GM06990 (cell line): ENCODE measurements around the gene GPR101.

Experiments
- DNase-seq: peaks from one replicate; pipeline ENCODE4 v3.0.0-alpha.2; 2011; ENCODE audit not compliant: insufficient read length; ENCODE audit errors: extremely low read depth
- H3K27me3 ChIP-seq: replicated peaks from 2 replicates; pipeline ENCODE4 v1.6.0; 2011; ENCODE audit warnings: low read length; ENCODE audit not compliant: control insufficient read depth, insufficient read depth
- H3K36me3 ChIP-seq: 2 replicates; pipeline ENCODE4 v1.5.1; 2011; ENCODE audit warnings: low read length; ENCODE audit not compliant: control insufficient read depth, insufficient read depth
- H3K4me3 ChIP-seq: replicated peaks from 2 replicates; pipeline ENCODE4 v1.5.1; 2011; ENCODE audit warnings: low read depth, mild to moderate bottlenecking, control low read depth, low read length
- TF ChIP-seq, protein P1 (sequence below): IDR thresholded peaks from 2 replicates; pipeline ENCODE4 v1.5.1; 2011; ENCODE audit warnings: low read length, control low read depth, mild to moderate bottlenecking, inconsistent platforms; ENCODE audit not compliant: insufficient read depth, poor library complexity, severe bottlenecking

Gene GPR101, protein sequence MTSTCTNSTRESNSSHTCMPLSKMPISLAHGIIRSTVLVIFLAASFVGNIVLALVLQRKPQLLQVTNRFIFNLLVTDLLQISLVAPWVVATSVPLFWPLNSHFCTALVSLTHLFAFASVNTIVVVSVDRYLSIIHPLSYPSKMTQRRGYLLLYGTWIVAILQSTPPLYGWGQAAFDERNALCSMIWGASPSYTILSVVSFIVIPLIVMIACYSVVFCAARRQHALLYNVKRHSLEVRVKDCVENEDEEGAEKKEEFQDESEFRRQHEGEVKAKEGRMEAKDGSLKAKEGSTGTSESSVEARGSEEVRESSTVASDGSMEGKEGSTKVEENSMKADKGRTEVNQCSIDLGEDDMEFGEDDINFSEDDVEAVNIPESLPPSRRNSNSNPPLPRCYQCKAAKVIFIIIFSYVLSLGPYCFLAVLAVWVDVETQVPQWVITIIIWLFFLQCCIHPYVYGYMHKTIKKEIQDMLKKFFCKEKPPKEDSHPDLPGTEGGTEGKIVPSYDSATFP

DNA sequence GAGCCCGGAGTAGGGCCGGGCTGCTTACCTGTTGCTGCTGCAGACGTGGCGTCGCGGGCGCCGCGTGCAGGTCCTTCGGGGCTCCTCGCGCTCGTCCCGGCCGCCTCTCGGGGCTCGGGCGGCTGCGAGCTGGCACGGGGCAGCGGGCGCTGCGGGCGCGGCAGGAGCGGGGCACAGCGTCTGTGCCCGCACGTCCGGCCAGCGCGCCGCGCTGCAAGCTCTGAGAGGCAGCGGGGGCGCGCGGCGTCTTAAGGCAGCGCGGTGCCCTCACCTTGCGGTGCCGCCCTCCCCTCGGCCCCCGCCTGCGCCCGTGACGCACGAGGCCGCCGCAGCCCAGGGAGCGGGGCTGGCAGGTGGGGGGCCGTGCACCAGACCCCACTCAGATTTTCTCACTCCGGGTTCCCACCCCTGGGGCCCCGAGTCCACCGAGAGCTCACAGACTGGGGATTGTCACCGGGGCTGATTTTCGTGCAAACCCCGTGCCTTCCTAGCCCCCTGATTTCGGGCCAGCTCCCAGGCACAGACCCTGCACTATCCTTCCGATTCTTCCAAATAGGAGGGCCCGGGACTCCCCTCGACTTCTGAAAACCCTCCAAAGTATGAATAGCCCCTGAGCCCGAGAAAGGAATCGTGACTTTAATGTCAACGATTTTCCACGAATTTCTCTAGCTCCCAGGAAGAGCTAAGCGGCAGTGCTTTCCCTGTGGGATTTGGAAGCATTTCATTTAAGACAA, at the start of gene GPR101:
TSS of gene GPR101 (minus strand) at position 222 of the 734 bp plus-strand sequence. CDS start 2,321 bp downstream, outside the sequence.
- Histone ChIP-seq H3K4me3 (no peak within 1 kb of the TSS), H3K36me3 (no peaks in the 10 kb centered on the region), H3K27me3 (peaks cover 1% of the 10 kb centered on the region; the same call in 1 of the 2 replicates)
- no peak for DNase-seq
- TF ChIP-seq, protein P1, sequence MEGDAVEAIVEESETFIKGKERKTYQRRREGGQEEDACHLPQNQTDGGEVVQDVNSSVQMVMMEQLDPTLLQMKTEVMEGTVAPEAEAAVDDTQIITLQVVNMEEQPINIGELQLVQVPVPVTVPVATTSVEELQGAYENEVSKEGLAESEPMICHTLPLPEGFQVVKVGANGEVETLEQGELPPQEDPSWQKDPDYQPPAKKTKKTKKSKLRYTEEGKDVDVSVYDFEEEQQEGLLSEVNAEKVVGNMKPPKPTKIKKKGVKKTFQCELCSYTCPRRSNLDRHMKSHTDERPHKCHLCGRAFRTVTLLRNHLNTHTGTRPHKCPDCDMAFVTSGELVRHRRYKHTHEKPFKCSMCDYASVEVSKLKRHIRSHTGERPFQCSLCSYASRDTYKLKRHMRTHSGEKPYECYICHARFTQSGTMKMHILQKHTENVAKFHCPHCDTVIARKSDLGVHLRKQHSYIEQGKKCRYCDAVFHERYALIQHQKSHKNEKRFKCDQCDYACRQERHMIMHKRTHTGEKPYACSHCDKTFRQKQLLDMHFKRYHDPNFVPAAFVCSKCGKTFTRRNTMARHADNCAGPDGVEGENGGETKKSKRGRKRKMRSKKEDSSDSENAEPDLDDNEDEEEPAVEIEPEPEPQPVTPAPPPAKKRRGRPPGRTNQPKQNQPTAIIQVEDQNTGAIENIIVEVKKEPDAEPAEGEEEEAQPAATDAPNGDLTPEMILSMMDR: no peak

DNA sequence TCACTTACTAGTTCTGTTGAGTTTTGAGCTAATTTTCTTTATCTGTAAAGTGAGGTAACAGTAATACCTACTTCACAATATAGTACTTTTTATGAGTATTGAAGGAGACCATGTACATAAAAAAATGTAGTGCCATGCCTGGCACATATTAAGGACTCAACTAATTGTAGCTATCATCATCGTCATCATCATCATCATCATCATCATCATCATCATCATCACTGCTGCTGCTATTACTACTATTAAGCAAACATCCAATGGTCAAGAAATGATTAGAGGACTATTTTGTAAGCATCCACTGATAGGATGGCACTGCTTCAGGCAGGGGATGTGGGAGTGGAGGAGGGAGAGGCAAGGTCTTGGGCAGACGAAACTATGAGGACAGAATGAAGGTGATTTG, 47.4 kb upstream of the GPR101 start:
- DNase-seq: no peak
- TF ChIP-seq, protein P1: no peak
- Histone ChIP-seq H3K36me3 (no peaks in the 10 kb centered on the region), H3K4me3 (no peak overlapping the region), H3K27me3 (no peaks in the 10 kb centered on the region)

DNA sequence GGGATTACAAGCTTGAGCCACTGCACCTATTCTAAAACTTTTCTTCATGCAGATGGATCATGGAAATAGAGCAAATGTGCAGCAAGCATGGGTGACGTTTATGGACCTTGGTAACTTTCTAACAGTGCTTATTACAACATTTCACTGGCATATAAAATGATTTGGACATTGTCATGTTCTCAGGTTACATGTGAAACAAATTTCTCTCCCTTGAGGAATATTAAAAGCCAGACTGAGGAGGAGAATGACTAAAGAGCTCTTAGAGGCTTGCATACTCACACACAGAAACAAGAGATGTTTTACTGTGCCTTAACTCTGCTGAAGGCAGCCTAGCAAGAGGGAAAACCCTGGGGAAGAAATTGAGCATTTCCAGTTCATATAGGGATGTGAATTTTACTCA, 38.6 kb upstream of the GPR101 start:
- DNase-seq: no peak
- TF ChIP-seq, protein P1: no peak
- H3K27me3 ChIP-seq: no peaks in the 10 kb centered on the region
- H3K36me3 ChIP-seq: no peaks in the 10 kb centered on the region
- H3K4me3 ChIP-seq: no peak overlapping the region

DNA sequence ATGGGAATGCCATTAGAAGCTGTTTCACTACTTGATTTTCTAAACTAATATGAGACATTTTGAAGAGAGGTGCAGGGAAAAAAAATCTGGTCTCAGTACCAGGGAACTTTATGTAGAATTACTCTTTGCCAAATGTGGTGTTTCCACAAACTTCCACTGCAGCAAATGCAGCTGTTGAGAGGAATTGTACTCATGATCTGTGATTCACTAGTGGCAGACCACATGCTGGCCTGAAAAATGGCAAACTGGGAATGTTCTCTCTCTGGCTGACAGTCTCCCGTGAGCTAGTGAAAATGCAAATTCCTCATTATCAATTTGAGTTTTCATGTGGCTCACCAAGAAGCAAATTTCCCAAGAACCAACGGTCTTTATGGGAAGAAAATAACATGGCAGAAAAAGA, 37.8 kb upstream of the GPR101 start:
- H3K27me3 ChIP-seq: no peaks in the 10 kb centered on the region
- no peak overlapping the region for H3K4me3 ChIP-seq
- H3K36me3 ChIP-seq: no peaks in the 10 kb centered on the region
- no peak for DNase-seq
- TF ChIP-seq, protein P1: no peak

DNA sequence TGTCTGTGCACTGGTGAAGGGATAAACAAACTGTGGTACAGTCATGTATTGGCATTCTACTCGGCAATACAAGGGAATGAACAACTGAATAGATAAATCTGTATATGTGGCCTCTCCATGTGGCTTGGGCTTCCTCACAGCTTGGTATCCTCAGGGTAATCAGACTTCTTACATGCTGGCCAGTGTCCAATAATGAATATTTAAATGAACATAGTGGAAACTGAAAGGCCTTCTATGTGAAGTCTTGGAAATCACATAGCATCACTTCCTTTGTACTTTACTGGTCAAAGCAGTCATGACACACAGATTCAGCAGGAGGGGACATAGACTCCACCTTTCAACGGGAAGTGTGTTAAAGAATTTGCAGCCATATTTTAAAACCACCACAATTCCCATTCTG, 33.4 kb upstream of the GPR101 start:
- H3K4me3 ChIP-seq: no peak overlapping the region
- no peak for DNase-seq
- no peaks in the 10 kb centered on the region for H3K36me3 ChIP-seq
- TF ChIP-seq, protein P1: no peak
- no peaks in the 10 kb centered on the region; the same call in 1 of the 2 replicates for H3K27me3 ChIP-seq
